ENCODE measurements around the gene LSAMP. TPM values are rescaled to one million over a fixed set of nuclear protein-coding genes. Genes with fewer than 3 reads are reported as not detected.

LSAMP gene
- total RNA-seq, 1 donor from 2014 or later: 4.4 TPM

GRCh38 chr3:116161575-116162525 is 283.4 kb downstream of the LSAMP start:
- peaks cover 11% of the 10 kb centered on the region for H3K27me3 Mint-ChIP-seq (ENCODE audit: unreplicated experiment)
- no peak overlapping the region for H3K27ac Mint-ChIP-seq (ENCODE audit: unreplicated experiment)

DNA sequence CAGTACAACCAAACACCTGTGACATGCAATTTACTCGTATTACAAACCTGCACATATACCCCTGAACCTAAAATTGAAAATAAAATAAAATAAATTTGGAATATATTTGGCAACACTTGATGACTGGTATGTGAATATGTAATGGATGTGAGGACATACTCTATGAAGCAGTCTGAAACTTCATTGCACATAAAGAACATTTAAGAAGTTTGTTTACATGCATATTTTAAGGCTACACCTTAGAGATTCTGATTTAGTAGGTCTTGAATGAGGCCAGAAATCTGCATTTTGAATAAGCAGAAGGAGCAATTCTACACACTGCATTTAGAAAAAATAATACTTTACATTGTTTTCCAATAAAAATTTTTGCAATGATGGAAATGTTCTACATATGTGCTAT is 284.7 kb downstream of the LSAMP start:
- Mint-ChIP-seq H3K27me3 (ENCODE audit: unreplicated experiment) (peaks cover 11% of the 10 kb centered on the region), H3K9me3 (ENCODE audit: unreplicated experiment) (peaks cover 6% of the 10 kb centered on the region), H3K4me3 (ENCODE audit: unreplicated experiment) (no peak overlapping the region), H3K36me3 (ENCODE audit: unreplicated experiment) (no peaks in the 10 kb centered on the region), H3K4me1 (ENCODE audit: unreplicated experiment) (no peaks in the 10 kb centered on the region), H3K27ac (ENCODE audit: unreplicated experiment) (no peak overlapping the region)
- TF ChIP-seq CTCF (IDR thresholded peaks at IDR 0.05): no peak
- DNase-seq (ENCODE audit: extremely low spot score, unreplicated experiment): no peak

More at GRCh38 chr3:116161575-116162525, 283.4 kb downstream of the LSAMP start:
- no peak for TF ChIP-seq CTCF (IDR thresholded peaks at IDR 0.05)
- no peak for DNase-seq (ENCODE audit: extremely low spot score, unreplicated experiment)
- Mint-ChIP-seq H3K4me1 (ENCODE audit: unreplicated experiment) (no peaks in the 10 kb centered on the region), H3K4me3 (ENCODE audit: unreplicated experiment) (no peak overlapping the region), H3K9me3 (ENCODE audit: unreplicated experiment) (peaks cover 6% of the 10 kb centered on the region), H3K36me3 (ENCODE audit: unreplicated experiment) (no peaks in the 10 kb centered on the region)

DNA sequence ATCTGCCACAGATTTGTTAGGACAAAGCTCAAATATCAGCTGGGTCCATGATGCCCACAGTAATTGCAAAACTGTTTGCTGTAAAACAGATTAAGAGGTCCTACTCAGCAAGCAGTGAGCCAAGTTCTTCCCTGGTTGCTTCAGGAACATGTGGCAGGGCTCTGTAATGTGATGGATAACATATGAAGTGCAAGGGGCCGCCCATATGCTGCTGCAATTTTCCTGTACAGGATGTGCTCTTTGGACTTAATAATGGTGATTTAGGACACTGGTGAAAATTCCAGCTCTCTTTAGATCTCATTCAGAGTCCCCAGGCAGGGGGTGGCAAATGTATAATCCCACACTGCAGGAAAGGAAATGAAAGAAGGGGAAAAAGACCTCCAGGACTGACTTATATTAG is 289.4 kb downstream of the LSAMP start:
- no peak for DNase-seq (ENCODE audit: extremely low spot score, unreplicated experiment)
- H3K36me3 Mint-ChIP-seq (ENCODE audit: unreplicated experiment): no peaks in the 10 kb centered on the region
- no peak for TF ChIP-seq CTCF (IDR thresholded peaks at IDR 0.05)
- no peak overlapping the region for H3K27ac Mint-ChIP-seq (ENCODE audit: unreplicated experiment)
- peaks cover 11% of the 10 kb centered on the region for H3K27me3 Mint-ChIP-seq (ENCODE audit: unreplicated experiment)
- no peak overlapping the region for H3K4me3 Mint-ChIP-seq (ENCODE audit: unreplicated experiment)
- no peaks in the 10 kb centered on the region for H3K4me1 Mint-ChIP-seq (ENCODE audit: unreplicated experiment)
- H3K9me3 Mint-ChIP-seq (ENCODE audit: unreplicated experiment): peaks cover 6% of the 10 kb centered on the region

- Mint-ChIP-seq H3K27ac (ENCODE audit: unreplicated experiment) (no peak overlapping the region), H3K27me3 (ENCODE audit: unreplicated experiment) (peaks cover 11% of the 10 kb centered on the region), H3K9me3 (ENCODE audit: unreplicated experiment) (peaks cover 6% of the 10 kb centered on the region), H3K36me3 (ENCODE audit: unreplicated experiment) (no peaks in the 10 kb centered on the region), H3K4me3 (ENCODE audit: unreplicated experiment) (no peak overlapping the region), H3K4me1 (ENCODE audit: unreplicated experiment) (no peaks in the 10 kb centered on the region)
- no peak for TF ChIP-seq CTCF (IDR thresholded peaks at IDR 0.05)
- no peak for DNase-seq (ENCODE audit: extremely low spot score, unreplicated experiment)
Measured at GRCh38 chr3:116154389-116154788, 290.9 kb downstream of the LSAMP start.

GRCh38 chr3:116153174-116153573 is 292.1 kb downstream of the LSAMP start:
- no peak overlapping the region for H3K27ac Mint-ChIP-seq (ENCODE audit: unreplicated experiment)
- H3K9me3 Mint-ChIP-seq (ENCODE audit: unreplicated experiment): no peaks in the 10 kb centered on the region
- TF ChIP-seq CTCF (IDR thresholded peaks at IDR 0.05): no peak

More at GRCh38 chr3:116153174-116153573, 292.1 kb downstream of the LSAMP start:
- Mint-ChIP-seq H3K36me3 (ENCODE audit: unreplicated experiment) (no peaks in the 10 kb centered on the region), H3K27me3 (ENCODE audit: unreplicated experiment) (peaks cover 11% of the 10 kb centered on the region), H3K4me1 (ENCODE audit: unreplicated experiment) (no peaks in the 10 kb centered on the region), H3K4me3 (ENCODE audit: unreplicated experiment) (no peak overlapping the region)
- DNase-seq (ENCODE audit: extremely low spot score, unreplicated experiment): no peak

Measured in osteocyte (in vitro differentiated cells).